NCI-H446 (cell line): ENCODE results near the gene ZNF574.

Experiments used
- DNase-seq, 2 experiments: peaks; one replicate each; lab custom pipeline; 2025; lab: John Stamatoyannopoulos, UW

ZNF574 gene

DNA sequence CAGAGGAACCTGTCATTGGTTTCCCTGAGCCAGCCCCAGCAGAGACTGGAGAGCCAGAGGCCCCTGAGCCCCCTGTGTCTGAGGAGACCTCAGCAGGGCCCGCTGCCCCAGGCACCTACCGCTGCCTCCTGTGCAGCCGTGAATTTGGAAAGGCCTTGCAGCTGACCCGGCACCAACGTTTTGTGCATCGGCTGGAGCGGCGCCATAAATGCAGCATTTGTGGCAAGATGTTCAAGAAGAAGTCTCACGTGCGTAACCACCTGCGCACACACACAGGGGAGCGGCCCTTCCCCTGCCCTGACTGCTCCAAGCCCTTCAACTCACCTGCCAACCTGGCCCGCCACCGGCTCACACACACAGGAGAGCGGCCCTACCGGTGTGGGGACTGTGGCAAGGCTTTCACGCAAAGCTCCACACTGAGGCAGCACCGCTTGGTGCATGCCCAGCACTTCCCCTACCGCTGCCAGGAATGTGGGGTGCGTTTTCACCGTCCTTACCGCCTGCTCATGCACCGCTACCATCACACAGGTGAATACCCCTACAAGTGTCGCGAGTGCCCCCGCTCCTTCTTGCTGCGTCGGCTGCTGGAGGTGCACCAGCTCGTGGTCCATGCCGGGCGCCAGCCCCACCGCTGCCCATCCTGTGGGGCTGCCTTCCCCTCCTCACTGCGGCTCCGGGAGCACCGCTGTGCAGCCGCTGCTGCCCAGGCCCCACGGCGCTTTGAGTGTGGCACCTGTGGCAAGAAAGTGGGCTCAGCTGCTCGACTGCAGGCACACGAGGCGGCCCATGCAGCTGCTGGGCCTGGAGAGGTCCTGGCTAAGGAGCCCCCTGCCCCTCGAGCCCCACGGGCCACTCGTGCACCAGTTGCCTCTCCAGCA lies 4.2 kb downstream of the ZNF574 start:
- no peak for DNase-seq

- no peak for DNase-seq
Observed at GRCh38 chr19:42080764-42081375, 4.9 kb downstream of the ZNF574 start.

DNA sequence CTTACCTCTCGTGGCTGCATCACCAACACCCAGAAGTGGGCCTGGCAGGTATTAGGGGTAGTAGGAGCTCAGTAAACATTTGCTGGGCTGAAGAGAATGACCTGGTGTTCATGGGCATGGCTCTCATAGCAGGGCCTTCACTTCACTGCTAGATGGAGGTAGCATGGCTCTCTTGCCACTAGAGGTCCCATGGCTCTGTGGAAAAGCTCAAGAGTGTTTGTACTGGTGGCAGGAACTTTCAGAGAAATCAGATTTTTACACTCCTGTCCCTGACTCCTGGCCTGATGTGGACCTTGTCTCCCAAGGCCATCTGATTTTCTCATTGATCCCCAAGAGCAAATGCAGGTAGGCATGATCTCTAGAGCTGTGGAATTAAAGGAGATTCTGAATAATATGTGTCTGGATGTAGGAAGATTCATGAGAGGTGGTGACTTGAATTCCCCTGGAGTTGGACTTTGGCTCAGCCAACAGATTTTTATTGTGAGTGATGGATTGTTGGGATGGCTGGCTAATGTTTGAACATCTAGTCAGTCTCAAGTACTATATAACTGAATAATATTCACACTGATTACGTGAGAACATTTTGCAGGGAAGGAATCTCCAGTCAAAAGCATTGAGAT lies 5.7 kb downstream of the ZNF574 start:
- peak in 1 of 2 experiments; percentile 26 for DNase-seq

GRCh38 chr19:42083537-42083936 lies 7.6 kb downstream of the ZNF574 start:
- DNase-seq = no peak

GRCh38 chr19:42086188-42086736 lies 10.3 kb downstream of the ZNF574 start:
- no peak for DNase-seq

DNA sequence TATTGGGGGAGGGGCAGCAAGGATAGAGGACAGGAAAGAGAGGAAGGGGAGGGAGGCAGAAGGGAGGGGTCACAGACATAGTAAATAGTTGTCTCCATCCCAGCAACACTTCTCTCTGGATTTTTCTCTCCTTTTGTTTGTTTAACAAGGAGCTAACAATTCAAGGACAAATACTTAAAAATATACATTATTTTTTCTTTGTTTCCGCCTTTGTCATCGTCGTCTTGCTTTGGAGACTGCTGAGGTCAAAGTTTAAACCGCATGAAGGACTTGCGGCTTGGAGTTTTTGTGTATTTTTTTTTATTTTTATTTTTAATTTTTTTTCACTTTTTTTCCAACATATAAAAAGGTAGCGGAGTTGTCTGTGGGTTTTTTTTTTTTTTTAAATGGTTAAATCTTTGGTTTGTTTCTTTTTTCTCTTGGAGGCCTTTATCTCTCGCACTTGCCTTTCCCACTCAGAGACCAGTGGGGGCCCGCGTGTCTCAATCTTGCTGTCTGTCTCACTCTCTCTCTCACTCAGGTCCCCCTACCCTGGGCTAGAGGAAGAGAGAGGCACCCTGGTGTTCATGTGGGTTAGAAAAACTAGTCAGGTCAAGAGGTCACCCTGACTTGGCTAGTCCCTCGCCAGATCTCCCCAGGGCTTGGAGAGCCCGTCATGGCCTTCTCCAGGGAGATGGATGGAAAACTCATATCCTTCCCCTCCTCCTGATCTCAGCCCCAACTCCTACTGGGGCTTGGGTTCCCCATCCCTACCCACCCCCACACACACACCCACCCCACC lies 11.0 kb downstream of the ZNF574 start:
- no peak for DNase-seq

DNA sequence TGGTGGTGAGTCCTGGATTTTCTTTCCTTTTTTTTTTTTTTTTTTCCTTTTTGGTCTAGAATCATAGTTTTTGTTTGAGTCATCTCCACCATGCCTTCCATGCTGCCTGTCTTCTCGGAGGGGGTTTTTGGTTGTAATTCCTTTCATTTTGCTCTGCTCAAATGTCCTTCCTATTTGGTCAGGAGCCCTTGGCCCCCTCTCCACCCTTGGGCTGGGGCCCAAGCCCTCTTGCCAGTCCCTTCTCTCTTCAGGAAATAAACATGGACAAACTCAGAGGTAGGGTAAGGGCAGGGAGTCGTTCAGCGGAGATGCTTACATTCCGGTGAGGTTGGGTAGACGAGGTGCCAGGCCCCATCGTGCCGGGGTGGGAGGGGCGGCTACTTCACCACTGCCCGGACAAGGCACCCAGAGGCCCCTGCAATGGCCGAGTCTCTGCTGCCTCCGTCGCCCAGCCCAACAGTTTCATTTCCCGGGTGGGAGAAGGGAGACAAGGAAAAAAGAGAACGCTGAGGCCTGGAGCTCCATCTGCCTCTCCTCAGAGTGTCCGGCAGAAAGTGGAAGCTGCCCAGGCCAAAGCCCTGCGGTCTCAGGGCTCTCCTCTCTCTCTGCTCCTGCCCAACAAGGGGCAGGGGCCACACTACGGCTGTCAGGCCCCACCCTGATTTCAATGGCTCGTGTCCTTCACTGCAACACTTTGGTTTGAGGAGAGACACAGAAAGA lies 12.7 kb downstream of the ZNF574 start:
- DNase-seq = no peak

GRCh38 chr19:42089191-42089750 lies 13.3 kb downstream of the ZNF574 start:
- no peak for DNase-seq

- DNase-seq = no peak
Observed at GRCh38 chr19:42089772-42090171, 13.8 kb downstream of the ZNF574 start.

DNA sequence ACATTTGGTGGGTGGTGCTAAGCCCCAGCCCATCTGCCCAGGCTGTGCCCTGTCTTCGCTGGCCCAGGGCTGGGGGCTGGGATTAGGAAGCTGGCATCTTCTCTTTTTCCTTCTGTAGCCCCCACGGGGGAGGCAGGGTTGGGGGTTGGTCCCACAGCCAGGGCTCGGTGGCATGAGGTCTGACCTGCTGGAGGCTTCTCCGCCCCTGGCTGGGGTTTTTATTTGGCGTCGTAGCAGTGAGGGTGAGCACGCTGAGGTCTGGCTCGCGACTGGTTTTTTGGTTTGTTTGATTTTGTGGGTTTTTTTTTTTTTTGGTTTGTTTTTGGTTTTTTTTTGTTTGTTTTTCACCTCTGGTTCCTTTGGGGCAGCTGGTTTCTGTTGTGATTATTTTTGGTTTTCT lies 14.7 kb downstream of the ZNF574 start:
- peak in 1 of 2 experiments; percentile 31 for DNase-seq

DNA sequence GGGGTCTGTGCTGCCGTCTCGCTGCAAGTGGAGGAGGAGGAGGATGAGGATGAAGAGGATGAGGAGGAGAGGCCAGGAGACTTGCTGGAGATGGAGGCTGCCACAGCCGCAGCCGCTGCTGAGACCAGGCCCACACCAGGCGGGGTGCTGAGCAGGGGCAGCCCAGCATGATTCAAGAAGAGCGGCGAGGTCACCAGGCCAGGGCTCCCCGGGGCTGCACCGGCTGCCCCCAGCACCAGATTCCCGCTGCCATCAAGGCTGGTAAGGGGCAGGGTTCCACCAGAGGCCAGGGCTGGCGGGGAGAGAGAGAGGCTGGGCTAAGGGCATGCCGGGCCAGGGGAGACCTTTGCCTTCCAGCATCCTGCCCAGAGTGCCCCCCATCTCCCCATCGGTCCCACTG lies 15.3 kb downstream of the ZNF574 start:
- no peak for DNase-seq

- peak in 1 of 2 experiments; percentile 30 for DNase-seq
Observed at GRCh38 chr19:42091742-42092141, 15.8 kb downstream of the ZNF574 start.

DNA sequence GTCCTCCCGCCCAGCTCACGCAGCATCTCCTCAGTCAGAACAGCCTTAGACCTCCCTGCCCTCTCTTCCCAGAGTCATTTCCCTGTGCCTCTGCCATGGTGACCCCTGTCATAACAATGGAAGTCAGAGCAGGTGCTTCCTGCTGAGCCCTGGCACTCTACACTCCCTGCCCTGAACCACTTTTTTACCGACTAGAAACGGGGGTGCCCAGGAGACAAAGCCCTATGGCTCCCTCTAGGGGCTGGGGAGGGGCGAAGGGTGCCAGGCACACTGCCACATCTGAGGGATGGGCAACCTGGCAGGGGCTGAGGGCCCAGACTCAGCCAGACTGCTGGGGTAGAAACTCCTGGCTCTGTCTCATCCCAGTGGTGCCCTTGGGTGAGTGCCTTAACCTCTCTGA lies 16.4 kb downstream of the ZNF574 start:
- DNase-seq = peak in 1 of 2 experiments; percentile 66

DNA sequence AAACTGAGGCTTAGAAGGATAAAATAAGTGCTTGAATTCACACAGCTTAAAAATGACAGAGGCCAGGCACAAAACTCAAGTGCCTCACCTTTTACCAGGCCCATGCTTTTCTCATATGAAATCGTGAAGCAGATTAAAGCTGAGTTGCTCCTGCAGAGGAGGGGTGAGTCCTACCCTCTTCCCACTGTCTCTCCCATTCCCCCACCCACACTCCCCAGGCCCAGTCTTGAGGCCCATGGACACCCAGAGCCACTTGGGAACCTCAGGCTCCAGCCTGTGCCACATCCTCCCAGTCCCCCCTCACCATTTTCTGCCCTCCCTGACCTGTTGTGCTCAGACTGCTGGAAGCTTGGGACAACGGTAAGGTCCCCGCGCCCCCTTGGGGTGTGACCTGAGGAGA lies 17.5 kb downstream of the ZNF574 start:
- DNase-seq = no peak

DNA sequence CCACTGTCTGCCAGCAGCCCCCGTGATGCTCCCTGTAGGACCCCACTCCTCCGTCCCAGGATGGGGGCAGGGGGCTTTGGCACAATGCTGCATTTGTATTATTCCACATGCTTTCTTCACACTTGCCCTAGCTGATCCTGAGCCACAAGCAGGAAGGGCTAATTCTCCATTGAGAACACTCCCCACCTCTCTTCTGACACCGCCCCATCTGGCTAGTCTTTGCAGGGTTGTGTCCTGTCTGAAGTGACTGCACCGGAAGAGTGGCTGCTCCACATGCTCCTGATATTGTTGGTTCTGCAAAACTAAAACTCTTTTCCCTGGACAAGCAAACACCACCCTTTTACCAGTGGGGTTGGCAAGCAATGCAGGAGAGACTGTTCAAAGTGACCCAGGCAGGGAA lies 18.0 kb downstream of the ZNF574 start:
- no peak for DNase-seq

GRCh38 chr19:42095142-42095813 lies 19.3 kb downstream of the ZNF574 start:
- no peak for DNase-seq

DNA sequence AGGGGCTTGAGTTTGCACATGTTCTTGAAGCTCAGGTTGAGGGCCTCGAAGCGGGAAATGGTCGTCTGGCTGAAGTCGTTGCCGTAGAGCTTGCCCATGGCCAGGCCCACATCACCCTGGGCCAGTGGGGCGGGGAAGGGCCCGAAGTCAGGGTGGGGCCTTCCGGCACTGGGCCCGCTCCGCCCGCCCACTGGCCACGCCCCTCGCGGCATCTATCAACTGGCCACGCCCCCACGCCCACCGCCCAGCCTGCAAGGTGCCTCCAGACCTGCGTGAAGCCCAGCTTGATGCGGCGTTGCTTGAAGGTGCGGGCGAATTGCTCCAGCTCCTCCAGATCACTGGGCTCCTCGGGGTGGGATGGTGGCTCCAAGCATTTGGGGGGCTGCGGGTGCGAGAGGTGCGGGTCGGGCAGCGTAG lies 19.9 kb downstream of the ZNF574 start:
- no peak for DNase-seq

DNA sequence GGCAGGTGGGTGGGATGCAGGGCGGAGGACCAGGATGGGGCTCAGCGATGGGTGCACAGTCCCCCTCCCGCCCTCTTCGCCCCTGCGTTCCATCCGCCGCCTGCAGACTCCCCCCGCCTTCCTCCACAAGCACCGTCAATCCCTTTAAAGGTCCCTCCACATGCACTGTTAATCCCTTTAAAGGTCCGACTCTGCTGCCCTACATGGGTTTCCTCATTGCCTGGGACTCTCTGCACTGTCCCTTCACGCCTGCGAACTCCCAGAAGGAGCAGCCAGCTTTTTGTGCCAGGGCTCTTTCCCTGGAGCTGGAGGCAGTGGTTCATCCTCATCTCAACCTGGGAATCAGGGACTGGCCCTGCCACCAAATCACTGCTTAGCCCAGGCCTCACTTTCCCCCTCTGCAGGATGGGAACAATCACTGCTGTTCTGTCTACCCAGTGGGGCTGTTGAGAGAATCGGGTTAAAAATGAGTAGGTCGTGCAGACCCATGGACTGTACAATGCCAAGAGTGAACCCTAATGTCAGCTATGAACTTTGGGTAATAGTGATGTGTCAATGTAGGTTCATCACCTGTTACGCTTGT lies 20.4 kb downstream of the ZNF574 start:
- DNase-seq = no peak

GRCh38 chr19:42097461-42097860 lies 21.5 kb downstream of the ZNF574 start:
- no peak for DNase-seq

- DNase-seq = no peak
Observed at GRCh38 chr19:42098781-42099180, 22.8 kb downstream of the ZNF574 start.
